Measurements from ENCODE around the gene STC2. TPM values are rescaled to one million over a fixed set of nuclear protein-coding genes. Genes with fewer than 3 reads are reported as not detected.
A peak's percentile ranks its signal among the peaks of the same experiment; 100 is the strongest.

The STC2 gene
- total RNA-seq, 1 experiment from 2014 or later = 43.4 TPM

DNA sequence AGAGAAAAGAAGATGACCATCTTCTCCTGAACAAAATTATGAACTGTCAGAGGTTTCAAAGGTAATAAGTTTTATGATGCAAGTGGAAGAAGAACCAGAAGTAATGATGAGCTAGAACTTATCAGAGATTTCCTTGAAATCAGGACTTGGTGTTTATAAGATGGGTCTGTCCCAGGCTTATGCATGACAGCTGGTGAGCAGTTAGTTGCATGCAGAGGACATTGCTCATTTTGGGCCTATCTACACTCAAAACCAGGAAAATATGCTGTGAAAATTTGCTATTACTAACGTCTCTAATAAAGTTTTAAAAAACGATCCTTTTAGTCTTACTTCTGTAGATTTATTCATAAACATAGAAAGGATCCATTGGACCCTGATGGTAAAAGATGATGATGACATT, 6.6 kb upstream of the STC2 start:
- peaks cover 8% of the 10 kb centered on the region for H3K4me1 ChIP-seq (replicated peaks)
- H3K9me3 ChIP-seq (replicated peaks) = no peaks in the 10 kb centered on the region
- no peak overlapping the region for H3K4me3 ChIP-seq
- H3K27ac ChIP-seq = no peak overlapping the region
- H3K36me3 ChIP-seq = no peaks in the 10 kb centered on the region
- H3K27me3 ChIP-seq (replicated peaks) = no peaks in the 10 kb centered on the region
- no peak for DNase-seq (ENCODE audit: low read depth in 1 of 2, low spot score in 2 of 2)

DNA sequence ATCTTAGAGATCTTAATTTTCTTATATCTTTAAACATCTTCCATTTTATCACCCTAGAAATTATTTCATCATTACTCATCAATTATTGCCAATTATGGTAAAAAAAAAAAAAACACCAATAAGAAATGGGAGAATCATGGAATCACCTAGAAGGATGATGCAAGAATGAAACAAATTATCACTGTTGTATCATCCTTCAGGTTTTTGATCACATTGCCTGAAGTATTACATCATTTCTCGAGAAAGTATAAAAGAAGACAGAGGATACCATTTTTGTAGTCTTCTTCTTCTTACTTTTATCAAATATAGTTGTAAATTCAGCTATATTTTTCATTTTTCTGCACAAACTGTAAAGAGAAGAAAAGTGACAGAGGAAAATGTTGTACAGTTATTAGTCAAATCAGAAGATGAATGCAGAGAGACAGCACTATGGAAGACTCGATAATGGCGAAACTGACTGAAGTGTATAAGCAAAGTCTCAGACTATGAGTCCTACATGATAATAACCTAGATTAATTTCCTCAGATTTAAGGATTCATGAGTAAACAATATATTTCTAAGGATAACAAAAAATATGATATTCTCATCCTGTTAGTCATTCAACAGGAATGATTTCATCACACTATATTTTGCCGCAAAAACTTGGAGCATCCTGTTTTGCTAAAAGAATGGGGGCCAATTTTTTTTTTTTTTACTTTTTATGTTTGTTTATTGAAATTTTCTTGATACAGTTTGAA, 5.9 kb upstream of the STC2 start:
- Histone ChIP-seq H3K27ac (no peak overlapping the region), H3K4me1 (replicated peaks) (peaks cover 12% of the 10 kb centered on the region), H3K9me3 (replicated peaks) (no peaks in the 10 kb centered on the region), H3K36me3 (no peaks in the 10 kb centered on the region), H3K4me3 (no peak overlapping the region), H3K27me3 (replicated peaks) (no peaks in the 10 kb centered on the region)
- DNase-seq (ENCODE audit: low read depth in 1 of 2, low spot score in 2 of 2) = no peak

DNA sequence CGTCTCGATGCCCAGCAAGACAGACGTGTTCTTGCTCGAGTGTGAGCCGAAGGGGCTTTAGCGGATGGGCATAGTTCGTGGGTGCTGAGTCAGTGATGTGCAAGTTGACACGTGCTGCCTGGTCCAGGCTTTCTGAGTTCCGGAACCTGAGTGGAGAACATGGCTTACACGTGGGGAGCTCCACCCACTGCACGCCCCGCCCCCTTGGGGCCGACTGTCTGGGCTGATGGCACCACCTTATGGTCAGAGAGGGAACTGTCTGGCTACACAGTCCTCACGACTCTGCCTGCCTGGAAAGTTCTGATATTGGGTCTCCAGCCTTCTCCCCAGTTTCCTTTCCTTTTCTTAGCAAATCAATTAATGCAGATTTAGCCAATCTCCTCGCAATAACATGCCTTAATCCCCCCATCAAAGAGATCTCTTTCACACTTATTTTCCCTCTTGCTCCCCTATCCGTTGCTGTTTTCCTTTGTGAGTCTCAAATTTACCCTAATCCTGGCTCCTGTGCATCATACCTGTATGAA, 3.8 kb upstream of the STC2 start:
- no peak overlapping the region for H3K4me3 ChIP-seq
- H3K4me1 ChIP-seq (replicated peaks) = peaks cover 33% of the 10 kb centered on the region
- no peaks in the 10 kb centered on the region for H3K36me3 ChIP-seq
- H3K27ac ChIP-seq = no peak overlapping the region
- H3K27me3 ChIP-seq (replicated peaks) = no peaks in the 10 kb centered on the region
- peak; percentile 79 to 93 for DNase-seq (ENCODE audit: low read depth in 1 of 2, low spot score in 2 of 2)
- H3K9me3 ChIP-seq (replicated peaks) = no peaks in the 10 kb centered on the region

DNA sequence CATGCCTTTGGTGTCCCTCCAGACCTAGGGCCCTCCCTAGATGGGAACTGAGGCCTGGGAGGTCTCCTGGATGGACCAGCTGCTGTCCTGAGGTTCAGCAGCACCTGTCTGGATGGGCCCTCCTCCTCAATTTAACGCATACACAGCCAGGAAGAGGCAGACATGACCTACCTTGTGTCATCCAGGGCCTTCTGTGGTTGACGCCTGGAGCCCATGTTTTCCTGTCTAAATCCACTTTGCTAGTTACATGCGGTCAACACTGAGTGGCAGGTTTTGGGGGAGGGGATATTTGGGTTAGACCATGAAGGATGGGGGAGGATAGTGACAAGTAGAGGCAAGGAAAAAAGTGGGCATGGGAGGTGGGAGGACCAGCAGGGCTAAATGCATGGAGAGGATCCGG, 3.1 kb upstream of the STC2 start:
- H3K4me3 ChIP-seq = no peak overlapping the region
- no peak for DNase-seq (ENCODE audit: low read depth in 1 of 2, low spot score in 2 of 2)
- no peaks in the 10 kb centered on the region for H3K36me3 ChIP-seq
- H3K27me3 ChIP-seq (replicated peaks) = no peaks in the 10 kb centered on the region
- peaks cover 34% of the 10 kb centered on the region for H3K4me1 ChIP-seq (replicated peaks)
- no peaks in the 10 kb centered on the region for H3K9me3 ChIP-seq (replicated peaks)
- H3K27ac ChIP-seq = no peak overlapping the region

DNA sequence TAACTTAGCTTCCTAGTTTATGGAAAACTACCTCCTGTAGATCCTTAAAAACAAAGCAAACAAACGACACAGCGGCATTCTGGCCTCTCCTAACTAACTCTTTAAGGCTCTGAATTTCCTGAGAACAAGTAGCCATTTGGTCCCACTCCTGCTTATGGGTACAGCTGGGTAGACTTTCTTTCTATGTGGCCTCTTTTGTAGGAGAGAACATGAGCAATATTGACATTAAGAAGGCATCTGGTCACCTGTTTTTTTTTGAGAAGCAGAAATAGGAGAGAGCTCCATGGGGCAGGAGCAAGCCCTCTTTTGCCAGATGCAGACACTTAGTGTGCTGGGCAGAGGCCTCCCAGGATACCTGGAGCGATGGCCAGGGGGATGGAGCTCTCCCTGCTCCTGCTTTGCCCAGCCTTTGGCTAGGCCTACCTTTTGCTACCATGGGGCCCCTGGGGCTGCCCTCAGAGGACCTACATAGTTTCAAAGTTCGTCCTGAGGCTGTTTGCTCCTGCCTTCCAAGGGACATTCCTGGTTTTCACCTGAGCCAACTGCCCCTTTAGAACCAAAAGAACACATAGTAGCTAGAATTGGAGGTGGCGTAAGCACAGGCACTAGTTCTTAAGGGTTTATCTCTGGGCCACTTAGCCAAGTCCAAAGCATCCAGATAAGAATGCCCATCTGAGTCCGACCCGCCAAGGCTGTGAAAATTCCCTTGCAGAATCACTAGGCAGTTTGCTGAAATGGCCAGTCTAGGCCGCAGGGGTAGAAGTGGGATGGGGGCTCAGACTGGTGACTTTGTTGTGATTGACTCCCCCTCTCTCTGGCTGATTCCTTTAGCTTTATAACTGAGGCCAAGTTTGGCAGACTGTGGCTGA, 2.4 kb upstream of the STC2 start:
- peaks cover 41% of the 10 kb centered on the region for H3K4me1 ChIP-seq (replicated peaks)
- no peak overlapping the region for H3K4me3 ChIP-seq
- no peak for DNase-seq (ENCODE audit: low read depth in 1 of 2, low spot score in 2 of 2)
- H3K36me3 ChIP-seq = peaks cover 1% of the 10 kb centered on the region
- no peaks in the 10 kb centered on the region for H3K27me3 ChIP-seq (replicated peaks)
- H3K27ac ChIP-seq = no peak overlapping the region
- H3K9me3 ChIP-seq (replicated peaks) = no peaks in the 10 kb centered on the region

- Histone ChIP-seq H3K4me1 (replicated peaks) (peaks cover 50% of the 10 kb centered on the region), H3K27ac (no peak overlapping the region), H3K9me3 (replicated peaks) (no peaks in the 10 kb centered on the region), H3K4me3 (peak overlapping the region; percentile 46), H3K27me3 (replicated peaks) (no peaks in the 10 kb centered on the region), H3K36me3 (peaks cover 10% of the 10 kb centered on the region)
- no peak for DNase-seq (ENCODE audit: low read depth in 1 of 2, low spot score in 2 of 2)
Measured at GRCh38 chr5:173329491-173330337, 1.5 kb upstream of the STC2 start.

- peak; percentile 78 to 80 for DNase-seq (ENCODE audit: low read depth in 1 of 2, low spot score in 2 of 2)
- Histone ChIP-seq H3K4me3 (peak overlapping the region; percentile 46), H3K27ac (no peak overlapping the region), H3K27me3 (replicated peaks) (no peaks in the 10 kb centered on the region), H3K9me3 (replicated peaks) (no peaks in the 10 kb centered on the region), H3K36me3 (peaks cover 12% of the 10 kb centered on the region), H3K4me1 (replicated peaks) (peaks cover 57% of the 10 kb centered on the region)
Measured at GRCh38 chr5:173328844-173329490, 753 bp upstream of the STC2 start.

DNA sequence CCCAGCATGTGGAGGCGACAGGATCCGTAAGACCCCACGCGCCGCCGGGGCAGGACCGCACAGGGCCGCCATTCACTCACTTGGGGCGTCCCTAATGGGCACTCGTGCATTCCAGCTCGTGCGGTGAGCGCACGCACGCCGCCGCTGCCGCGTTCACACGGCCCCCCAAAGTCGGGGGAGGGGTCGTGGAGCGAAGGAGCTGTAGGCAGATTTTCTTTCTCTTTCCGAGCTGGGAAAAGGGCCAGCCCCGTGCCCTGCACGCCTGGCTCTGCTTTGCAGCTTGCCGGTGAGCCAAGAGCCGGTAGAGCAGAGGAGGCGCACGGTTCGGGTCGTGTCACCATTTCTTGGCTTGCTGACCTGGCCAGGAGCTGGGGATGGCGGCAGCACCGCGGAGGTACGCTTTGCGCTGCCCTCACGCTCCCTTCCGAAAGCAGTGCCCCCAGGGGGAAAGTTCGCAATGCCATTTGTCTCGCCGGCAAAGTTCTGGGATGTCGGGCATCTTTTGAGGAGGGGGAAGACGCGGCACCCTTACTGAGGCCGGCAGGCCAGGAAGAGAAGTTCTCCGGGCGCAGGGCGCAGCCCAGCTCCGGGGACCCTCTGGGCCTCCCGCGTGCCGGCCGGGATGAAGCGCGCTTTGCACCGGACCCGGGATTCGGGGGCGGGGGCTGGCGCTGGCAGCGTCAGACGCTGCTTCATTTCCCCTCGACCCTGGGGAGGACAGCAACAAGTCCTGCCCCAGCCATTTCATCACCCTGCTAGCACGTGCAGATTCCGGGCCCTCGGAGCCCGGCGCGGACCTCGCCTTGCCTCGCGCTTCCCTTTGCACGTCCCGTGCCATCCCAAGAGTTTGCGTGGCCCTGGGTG, 898 bp downstream of the STC2 start:
- peak in 1 of 2 experiments; percentile 76 for DNase-seq (ENCODE audit: low read depth in 1 of 2, low spot score in 2 of 2)
- no peaks in the 10 kb centered on the region for H3K27me3 ChIP-seq (replicated peaks)
- peaks cover 27% of the 10 kb centered on the region for H3K36me3 ChIP-seq
- H3K4me1 ChIP-seq (replicated peaks) = peaks cover 65% of the 10 kb centered on the region
- H3K4me3 ChIP-seq = peak overlapping the region; percentile 46
- peak overlapping the region; percentile 76 for H3K27ac ChIP-seq
- no peaks in the 10 kb centered on the region for H3K9me3 ChIP-seq (replicated peaks)

GRCh38 chr5:173326501-173326960, 1.7 kb downstream of the STC2 start:
- Histone ChIP-seq H3K9me3 (replicated peaks) (no peaks in the 10 kb centered on the region), H3K27me3 (replicated peaks) (no peaks in the 10 kb centered on the region), H3K36me3 (peaks cover 35% of the 10 kb centered on the region), H3K27ac (peak overlapping the region; percentile 76), H3K4me3 (peak overlapping the region; percentile 46), H3K4me1 (replicated peaks) (peaks cover 61% of the 10 kb centered on the region)
- peak; percentile 94 to 97 for DNase-seq (ENCODE audit: low read depth in 1 of 2, low spot score in 2 of 2)

- peaks cover 61% of the 10 kb centered on the region for H3K4me1 ChIP-seq (replicated peaks)
Measured at GRCh38 chr5:173325091-173325698, 3.0 kb downstream of the STC2 start.

GRCh38 chr5:173324115-173325001, 3.9 kb downstream of the STC2 start:
- Histone ChIP-seq H3K9me3 (replicated peaks) (no peaks in the 10 kb centered on the region), H3K4me3 (no peak overlapping the region), H3K27me3 (replicated peaks) (no peaks in the 10 kb centered on the region), H3K36me3 (peaks cover 51% of the 10 kb centered on the region), H3K4me1 (replicated peaks) (peaks cover 61% of the 10 kb centered on the region), H3K27ac (peak overlapping the region; percentile 41)
- DNase-seq (ENCODE audit: low read depth in 1 of 2, low spot score in 2 of 2) = peak in 1 of 2 experiments; percentile 83

More at GRCh38 chr5:173325091-173325698, 3.0 kb downstream of the STC2 start:
- H3K4me3 ChIP-seq = no peak overlapping the region
- H3K27ac ChIP-seq = peak overlapping the region; percentile 76
- peaks cover 43% of the 10 kb centered on the region for H3K36me3 ChIP-seq
- H3K9me3 ChIP-seq (replicated peaks) = no peaks in the 10 kb centered on the region
- no peaks in the 10 kb centered on the region for H3K27me3 ChIP-seq (replicated peaks)
- no peak for DNase-seq (ENCODE audit: low read depth in 1 of 2, low spot score in 2 of 2)
